Measurements from ENCODE around the gene DPF3.

The DPF3 gene

GRCh38 chr14:72845196-72845595, 48.7 kb downstream of the DPF3 start:
- H3K27me3 ChIP-seq (ENCODE audit: insufficient read depth, low read length, poor library complexity): no peaks in the 10 kb centered on the region

GRCh38 chr14:72844524-72844923, 49.4 kb downstream of the DPF3 start:
- no peak overlapping the region for H4K5ac ChIP-seq (ENCODE audit: low read length)
- H3K9ac ChIP-seq (ENCODE audit: low read length): no peak overlapping the region
- H3K27ac ChIP-seq (ENCODE audit: low read depth, low read length): no peak overlapping the region
- H3K79me2 ChIP-seq (ENCODE audit: control insufficient read depth, insufficient read depth, low read length): no peaks in the 10 kb centered on the region
- H2BK5ac ChIP-seq (ENCODE audit: low read length): no peak overlapping the region
- no peak for DNase-seq
- no peak overlapping the region for H3K4me2 ChIP-seq (ENCODE audit: low read length)
- H3K27me3 ChIP-seq (ENCODE audit: insufficient read depth, low read length, poor library complexity): no peaks in the 10 kb centered on the region
- H2AK5ac ChIP-seq (ENCODE audit: low read length): no peak overlapping the region
- no peak overlapping the region for H3K4ac ChIP-seq (ENCODE audit: low read depth, low read length)
- H3K4me3 ChIP-seq (ENCODE audit: low read length): no peak overlapping the region
- H4K8ac ChIP-seq (ENCODE audit: low read depth, low read length): no peak overlapping the region
- H3K56ac ChIP-seq (ENCODE audit: low read length): no peak overlapping the region
- H2BK120ac ChIP-seq (ENCODE audit: low read depth, low read length): no peak overlapping the region
- H3K23ac ChIP-seq (ENCODE audit: low read length): no peak overlapping the region
- no peaks in the 10 kb centered on the region for H3K36me3 ChIP-seq (ENCODE audit: control insufficient read depth, insufficient read depth, low read length)
- no peaks in the 10 kb centered on the region for H3K79me1 ChIP-seq (ENCODE audit: low read length)
- H2BK15ac ChIP-seq (replicated peaks; ENCODE audit: low read depth): no peak overlapping the region
- peaks cover 2% of the 10 kb centered on the region for H3K4me1 ChIP-seq (ENCODE audit: control insufficient read depth, low read depth, low read length)
- H3K18ac ChIP-seq (ENCODE audit: low read length): no peak overlapping the region
- WGBS (ENCODE audit: extremely low coverage, insufficient coverage, low lambda C conversion rate): 100% methylated on average over 1 of the region's 3 CpGs

More at GRCh38 chr14:72845196-72845595, 48.7 kb downstream of the DPF3 start:
- Histone ChIP-seq H3K56ac (ENCODE audit: low read length) (no peak overlapping the region), H4K8ac (ENCODE audit: low read depth, low read length) (no peak overlapping the region), H4K5ac (ENCODE audit: low read length) (no peak overlapping the region), H2BK5ac (ENCODE audit: low read length) (no peak overlapping the region), H3K79me1 (ENCODE audit: low read length) (no peaks in the 10 kb centered on the region), H3K27ac (ENCODE audit: low read depth, low read length) (no peak overlapping the region), H3K4me2 (ENCODE audit: low read length) (no peak overlapping the region), H3K4me1 (ENCODE audit: control insufficient read depth, low read depth, low read length) (peaks cover 2% of the 10 kb centered on the region), H2BK15ac (replicated peaks; ENCODE audit: low read depth) (no peak overlapping the region), H3K9ac (ENCODE audit: low read length) (no peak overlapping the region), H3K23ac (ENCODE audit: low read length) (no peak overlapping the region), H3K4me3 (ENCODE audit: low read length) (no peak overlapping the region), H3K36me3 (ENCODE audit: control insufficient read depth, insufficient read depth, low read length) (no peaks in the 10 kb centered on the region), H3K18ac (ENCODE audit: low read length) (no peak overlapping the region), H3K4ac (ENCODE audit: low read depth, low read length) (no peak overlapping the region), H2AK5ac (ENCODE audit: low read length) (no peak overlapping the region), H2BK120ac (ENCODE audit: low read depth, low read length) (no peak overlapping the region), H3K79me2 (ENCODE audit: control insufficient read depth, insufficient read depth, low read length) (no peaks in the 10 kb centered on the region)
- no CpG with 5 or more reads among the region's 4 CpGs for WGBS (ENCODE audit: extremely low coverage, insufficient coverage, low lambda C conversion rate)
- no peak for DNase-seq

- Histone ChIP-seq H3K56ac (ENCODE audit: low read length) (no peak overlapping the region), H3K27ac (ENCODE audit: low read depth, low read length) (no peak overlapping the region), H2BK120ac (ENCODE audit: low read depth, low read length) (no peak overlapping the region), H3K4me1 (ENCODE audit: control insufficient read depth, low read depth, low read length) (no peaks in the 10 kb centered on the region), H2AK5ac (ENCODE audit: low read length) (no peak overlapping the region), H3K23ac (ENCODE audit: low read length) (no peak overlapping the region), H4K5ac (ENCODE audit: low read length) (no peak overlapping the region), H3K9ac (ENCODE audit: low read length) (no peak overlapping the region), H2BK5ac (ENCODE audit: low read length) (no peak overlapping the region), H3K27me3 (ENCODE audit: insufficient read depth, low read length, poor library complexity) (no peaks in the 10 kb centered on the region), H2BK15ac (replicated peaks; ENCODE audit: low read depth) (no peak overlapping the region), H3K79me2 (ENCODE audit: control insufficient read depth, insufficient read depth, low read length) (no peaks in the 10 kb centered on the region), H3K79me1 (ENCODE audit: low read length) (no peaks in the 10 kb centered on the region), H4K8ac (ENCODE audit: low read depth, low read length) (no peak overlapping the region), H3K4me2 (ENCODE audit: low read length) (no peak overlapping the region), H3K4ac (ENCODE audit: low read depth, low read length) (no peak overlapping the region), H3K4me3 (ENCODE audit: low read length) (no peak overlapping the region), H3K36me3 (ENCODE audit: control insufficient read depth, insufficient read depth, low read length) (no peaks in the 10 kb centered on the region), H3K18ac (ENCODE audit: low read length) (no peak overlapping the region)
- DNase-seq: no peak
- WGBS (ENCODE audit: extremely low coverage, insufficient coverage, low lambda C conversion rate): no CpG with 5 or more reads among the region's 12 CpGs
Measured at GRCh38 chr14:72839753-72840607, 53.9 kb downstream of the DPF3 start.

- H3K4ac ChIP-seq (ENCODE audit: low read depth, low read length): no peak overlapping the region
- no peak overlapping the region for H3K4me3 ChIP-seq (ENCODE audit: low read length)
- H3K4me2 ChIP-seq (ENCODE audit: low read length): no peak overlapping the region
- H3K27me3 ChIP-seq (ENCODE audit: insufficient read depth, low read length, poor library complexity): no peaks in the 10 kb centered on the region
- H3K56ac ChIP-seq (ENCODE audit: low read length): no peak overlapping the region
- H2AK5ac ChIP-seq (ENCODE audit: low read length): no peak overlapping the region
- H3K4me1 ChIP-seq (ENCODE audit: control insufficient read depth, low read depth, low read length): no peaks in the 10 kb centered on the region
- H4K8ac ChIP-seq (ENCODE audit: low read depth, low read length): no peak overlapping the region
- no peaks in the 10 kb centered on the region for H3K79me2 ChIP-seq (ENCODE audit: control insufficient read depth, insufficient read depth, low read length)
- H2BK5ac ChIP-seq (ENCODE audit: low read length): no peak overlapping the region
- H3K36me3 ChIP-seq (ENCODE audit: control insufficient read depth, insufficient read depth, low read length): no peaks in the 10 kb centered on the region
- H2BK15ac ChIP-seq (replicated peaks; ENCODE audit: low read depth): no peak overlapping the region
- H3K18ac ChIP-seq (ENCODE audit: low read length): no peak overlapping the region
- H3K23ac ChIP-seq (ENCODE audit: low read length): no peak overlapping the region
- no peak for DNase-seq
- H3K79me1 ChIP-seq (ENCODE audit: low read length): no peaks in the 10 kb centered on the region
- WGBS (ENCODE audit: extremely low coverage, insufficient coverage, low lambda C conversion rate): no CpG with 5 or more reads among the region's 12 CpGs
- no peak overlapping the region for H3K27ac ChIP-seq (ENCODE audit: low read depth, low read length)
- H3K9ac ChIP-seq (ENCODE audit: low read length): no peak overlapping the region
- no peak overlapping the region for H4K5ac ChIP-seq (ENCODE audit: low read length)
- no peak overlapping the region for H2BK120ac ChIP-seq (ENCODE audit: low read depth, low read length)
Measured at GRCh38 chr14:72839351-72839750, 54.5 kb downstream of the DPF3 start.

- Histone ChIP-seq H3K4ac (ENCODE audit: low read depth, low read length) (no peak overlapping the region), H3K79me2 (ENCODE audit: control insufficient read depth, insufficient read depth, low read length) (no peaks in the 10 kb centered on the region), H3K4me3 (ENCODE audit: low read length) (no peak overlapping the region), H3K27ac (ENCODE audit: low read depth, low read length) (no peak overlapping the region), H3K9ac (ENCODE audit: low read length) (no peak overlapping the region), H2BK15ac (replicated peaks; ENCODE audit: low read depth) (no peak overlapping the region), H3K18ac (ENCODE audit: low read length) (no peak overlapping the region), H2BK5ac (ENCODE audit: low read length) (no peak overlapping the region), H3K4me1 (ENCODE audit: control insufficient read depth, low read depth, low read length) (no peaks in the 10 kb centered on the region), H4K5ac (ENCODE audit: low read length) (no peak overlapping the region), H3K23ac (ENCODE audit: low read length) (no peak overlapping the region), H2AK5ac (ENCODE audit: low read length) (no peak overlapping the region), H3K27me3 (ENCODE audit: insufficient read depth, low read length, poor library complexity) (no peaks in the 10 kb centered on the region), H3K4me2 (ENCODE audit: low read length) (no peak overlapping the region), H3K36me3 (ENCODE audit: control insufficient read depth, insufficient read depth, low read length) (no peaks in the 10 kb centered on the region), H3K56ac (ENCODE audit: low read length) (no peak overlapping the region), H2BK120ac (ENCODE audit: low read depth, low read length) (no peak overlapping the region), H3K79me1 (ENCODE audit: low read length) (no peaks in the 10 kb centered on the region), H4K8ac (ENCODE audit: low read depth, low read length) (no peak overlapping the region)
- WGBS (ENCODE audit: extremely low coverage, insufficient coverage, low lambda C conversion rate): no CpG with 5 or more reads among the region's 4 CpGs
- DNase-seq: no peak
Measured at GRCh38 chr14:72836085-72836484, 57.8 kb downstream of the DPF3 start.

- Histone ChIP-seq H3K79me1 (ENCODE audit: low read length) (no peaks in the 10 kb centered on the region), H3K4me3 (ENCODE audit: low read length) (no peak overlapping the region), H3K23ac (ENCODE audit: low read length) (no peak overlapping the region), H2BK15ac (replicated peaks; ENCODE audit: low read depth) (no peak overlapping the region), H4K8ac (ENCODE audit: low read depth, low read length) (no peak overlapping the region), H2BK5ac (ENCODE audit: low read length) (no peak overlapping the region), H3K4me1 (ENCODE audit: control insufficient read depth, low read depth, low read length) (no peaks in the 10 kb centered on the region), H3K36me3 (ENCODE audit: control insufficient read depth, insufficient read depth, low read length) (no peaks in the 10 kb centered on the region), H4K5ac (ENCODE audit: low read length) (no peak overlapping the region), H3K27me3 (ENCODE audit: insufficient read depth, low read length, poor library complexity) (no peaks in the 10 kb centered on the region), H3K27ac (ENCODE audit: low read depth, low read length) (no peak overlapping the region), H3K18ac (ENCODE audit: low read length) (no peak overlapping the region), H3K79me2 (ENCODE audit: control insufficient read depth, insufficient read depth, low read length) (no peaks in the 10 kb centered on the region), H3K56ac (ENCODE audit: low read length) (no peak overlapping the region), H2BK120ac (ENCODE audit: low read depth, low read length) (no peak overlapping the region), H2AK5ac (ENCODE audit: low read length) (no peak overlapping the region), H3K4ac (ENCODE audit: low read depth, low read length) (no peak overlapping the region), H3K9ac (ENCODE audit: low read length) (no peak overlapping the region), H3K4me2 (ENCODE audit: low read length) (no peak overlapping the region)
- no CpG with 5 or more reads among the region's 9 CpGs for whole genome bisulfite sequencing (ENCODE audit: extremely low coverage, insufficient coverage, low lambda C conversion rate)
- DNase-seq: no peak
Measured at GRCh38 chr14:72833174-72833573, 60.7 kb downstream of the DPF3 start.
